IMR-90 (cell line): ENCODE data around the gene CAPSL. TPM values are rescaled to one million over a fixed set of nuclear protein-coding genes. Genes with fewer than 3 reads are reported as not detected.
A peak's percentile ranks its signal among the peaks of the same experiment; 100 is the strongest.

ENCODE experiments used
- ATAC-seq: fragments of 200-7000 bp; cut with Tn5 transposase; 2 replicates; pipeline ENCODE4 v1.9.1; 2020; ENCODE audit warnings: low read depth, mild to moderate bottlenecking, moderate library complexity
- BruUV-seq: library from RNA; stranded (reverse); fragments of 400-500 nt; replicated peaks from 2 replicates; lab custom pipeline; 2021; lab: Mats Ljungman, UMichigan
- CTCF ChIA-PET: fragments of 300-600 bp; formaldehyde crosslinking; extraction: SDS; loops from one replicate; lab custom pipeline; 2021; ENCODE audit warnings: antibody characterized with exemption; lab: Yijun Ruan, JAX
- POLR2A ChIA-PET: fragments of 300-600 bp; sonication (Branson Sonifier 250); formaldehyde crosslinking; loops from one replicate; lab custom pipeline; 2022; ENCODE audit warnings: antibody characterized with exemption; ENCODE audit not compliant: unreplicated experiment; lab: Charles Lee
- DNase-seq: peaks from one replicate; pipeline ENCODE4 v3.0.0; 2013
- H2AFZ ChIP-seq: replicated peaks from 2 replicates; pipeline ENCODE3; 2013; ENCODE audit warnings: low read length, mild to moderate bottlenecking; ENCODE audit not compliant: poor library complexity
- H2AK5ac ChIP-seq: 2 replicates; pipeline ENCODE4 v1.6.1; 2013; ENCODE audit warnings: low read depth, low read length, inconsistent platforms
- H2AK9ac ChIP-seq: replicated peaks from 2 replicates; pipeline ENCODE3; 2013; ENCODE audit warnings: mild to moderate bottlenecking, low read depth, low read length, moderate library complexity; ENCODE audit not compliant: poor library complexity
- H2BK120ac ChIP-seq: 2 replicates; pipeline ENCODE4 v1.6.1; 2013; ENCODE audit warnings: low read depth, low read length, inconsistent platforms
- H2BK15ac ChIP-seq: 3 replicates; pipeline ENCODE4 v1.6.1; 2013; ENCODE audit warnings: low read depth, low read length, inconsistent platforms
- H2BK20ac ChIP-seq: 2 replicates; pipeline ENCODE4 v1.6.1; 2013; ENCODE audit warnings: low read depth, mild to moderate bottlenecking, inconsistent platforms, low read length, moderate library complexity
- H2BK5ac ChIP-seq: 2 replicates; pipeline ENCODE4 v1.6.1; 2013; ENCODE audit warnings: mild to moderate bottlenecking, low read depth, low read length, inconsistent platforms; ENCODE audit not compliant: poor library complexity, severe bottlenecking
- H3K14ac ChIP-seq: replicated peaks from 2 replicates; pipeline ENCODE4 v1.6.1; 2013; ENCODE audit warnings: low read depth, low read length, inconsistent platforms
- H3K18ac ChIP-seq: 2 replicates; pipeline ENCODE4 v1.6.1; 2013; ENCODE audit warnings: low read depth, low read length, control low read depth
- H3K23ac ChIP-seq: 2 replicates; pipeline ENCODE4 v1.6.1; 2013; ENCODE audit warnings: low read depth, low read length, inconsistent platforms
- H3K27ac ChIP-seq: 2 replicates; pipeline ENCODE4 v1.5.1; 2013; ENCODE audit warnings: mild to moderate bottlenecking, control low read depth, low read length; ENCODE audit not compliant: insufficient read depth
- H3K27me3 ChIP-seq: 2 replicates; pipeline ENCODE4 v1.6.1; 2013; ENCODE audit warnings: low read length; ENCODE audit not compliant: control insufficient read depth, insufficient read depth
- H3K36me3 ChIP-seq: 2 replicates; pipeline ENCODE4 v1.6.1; 2013; ENCODE audit warnings: low read length, mixed read lengths; ENCODE audit not compliant: control insufficient read depth, insufficient read depth
- H3K4ac ChIP-seq: 2 replicates; pipeline ENCODE4 v1.6.1; 2013; ENCODE audit warnings: low read depth, low read length, inconsistent platforms
- H3K4me1 ChIP-seq: 2 replicates; pipeline ENCODE4 v1.6.1; 2013; ENCODE audit warnings: low read length, mixed read lengths; ENCODE audit not compliant: control insufficient read depth, insufficient read depth
- H3K4me2 ChIP-seq: 2 replicates; pipeline ENCODE4 v1.6.1; 2013; ENCODE audit warnings: low read depth, mild to moderate bottlenecking, control low read depth, low read length, moderate library complexity
- H3K4me3 ChIP-seq: 2 replicates; pipeline ENCODE4 v1.5.1; 2013; ENCODE audit warnings: low read depth, mild to moderate bottlenecking, control low read depth, low read length, moderate library complexity; ENCODE audit not compliant: insufficient read depth
- H3K56ac ChIP-seq: 2 replicates; pipeline ENCODE4 v1.6.1; 2013; ENCODE audit warnings: low read length, inconsistent platforms; ENCODE audit not compliant: insufficient read depth; ENCODE audit errors: extremely low read depth
- H3K79me1 ChIP-seq, 2 experiments: 2 replicates each; pipeline ENCODE4 v1.6.1; 2013; ENCODE audit warnings: low read length in 2 of 2, inconsistent platforms in 1 of 2, low read depth in 1 of 2
- H3K9ac ChIP-seq: 2 replicates; pipeline ENCODE4 v1.6.1; 2013; ENCODE audit warnings: low read depth, low read length, control low read depth
- H3K9me1 ChIP-seq: 2 replicates; pipeline ENCODE4 v1.6.1; 2013; ENCODE audit warnings: low read length, inconsistent platforms; ENCODE audit not compliant: insufficient read depth
- H3K9me3 ChIP-seq: 2 replicates; pipeline ENCODE4 v1.6.1; 2013; ENCODE audit warnings: low read length; ENCODE audit not compliant: control insufficient read depth, insufficient read depth
- H4K20me1 ChIP-seq: 2 replicates; pipeline ENCODE4 v1.6.1; 2013; ENCODE audit warnings: low read length, inconsistent platforms; ENCODE audit not compliant: insufficient read depth
- H4K5ac ChIP-seq: 2 replicates; pipeline ENCODE4 v1.6.1; 2013; ENCODE audit warnings: mild to moderate bottlenecking, low read depth, low read length, control low read depth
- H4K8ac ChIP-seq, 2 experiments: 2 replicates each; pipeline ENCODE4 v1.6.1; 2013; ENCODE audit warnings: low read depth in 2 of 2, low read length in 2 of 2, control low read depth in 1 of 2, inconsistent platforms in 1 of 2
- H4K91ac ChIP-seq: 2 replicates; pipeline ENCODE4 v1.6.1; 2013; ENCODE audit warnings: low read depth, low read length, inconsistent platforms; ENCODE audit not compliant: insufficient read depth
- BHLHE40 ChIP-seq: fragments of 150-350 bp; IDR thresholded peaks from 2 replicates; pipeline ENCODE4 v1.6.1; 2016; ENCODE audit warnings: mild to moderate bottlenecking, low read depth, low read length
- CEBPB ChIP-seq: IDR thresholded peaks from 2 replicates; pipeline ENCODE4 v1.6.1; 2012; ENCODE audit warnings: low read depth, low read length, improper control_type of control experiment
- CHD1 ChIP-seq: IDR thresholded peaks from 2 replicates; pipeline ENCODE4 v1.6.1; 2012; ENCODE audit warnings: low read depth, low read length, improper control_type of control experiment
- CTCF ChIP-seq: conservative IDR thresholded peaks from 2 replicates; pipeline ENCODE4 v1.5.1; 2012; ENCODE audit warnings: mild to moderate bottlenecking, low read depth, low read length, improper control_type of control experiment
- ELK1 ChIP-seq: fragments of 150-350 bp; IDR thresholded peaks from 2 replicates; pipeline ENCODE4 v1.6.1; 2016; ENCODE audit warnings: low read depth, mild to moderate bottlenecking, low read length, moderate library complexity, borderline replicate concordance
- FOS ChIP-seq: fragments of 150-350 bp; IDR thresholded peaks from 2 replicates; pipeline ENCODE4 v1.6.1; 2016; ENCODE audit warnings: low read depth, low read length
- MAFK ChIP-seq: IDR thresholded peaks from 2 replicates; pipeline ENCODE4 v1.6.1; 2012; ENCODE audit warnings: low read depth, low read length, improper control_type of control experiment
- MAZ ChIP-seq: IDR thresholded peaks from 2 replicates; pipeline ENCODE4 v1.6.1; 2012; ENCODE audit warnings: low read depth, mild to moderate bottlenecking, low read length, improper control_type of control experiment, moderate library complexity, borderline replicate concordance
- MXI1 ChIP-seq: IDR thresholded peaks from 2 replicates; pipeline ENCODE4 v1.6.1; 2012; ENCODE audit warnings: low read depth, mild to moderate bottlenecking, low read length, moderate library complexity, borderline replicate concordance
- NFE2L2 ChIP-seq: fragments of 150-350 bp; IDR thresholded peaks from 2 replicates; pipeline ENCODE4 v1.6.1; 2016; ENCODE audit warnings: low read depth, mild to moderate bottlenecking, low read length
- POLR2A ChIP-seq: IDR thresholded peaks from 2 replicates; pipeline ENCODE4 v1.6.1; 2012; ENCODE audit warnings: mild to moderate bottlenecking, low read depth, low read length
- RAD21 ChIP-seq: IDR thresholded peaks from 2 replicates; pipeline ENCODE4 v1.6.1; 2012; ENCODE audit warnings: low read length, improper control_type of control experiment
- RCOR1 ChIP-seq: IDR thresholded peaks from 2 replicates; pipeline ENCODE4 v1.6.1; 2012; ENCODE audit warnings: mild to moderate bottlenecking, low read length, improper control_type of control experiment; ENCODE audit not compliant: insufficient replicate concordance
- RFX5 ChIP-seq: IDR thresholded peaks from 2 replicates; pipeline ENCODE4 v1.8.0; 2012; ENCODE audit warnings: low read depth, mild to moderate bottlenecking, low read length, moderate library complexity
- SMC3 ChIP-seq: fragments of 150-350 bp; IDR thresholded peaks from 2 replicates; pipeline ENCODE4 v1.6.1; 2016; ENCODE audit warnings: low read depth, mild to moderate bottlenecking, antibody characterized with exemption, low read length, moderate library complexity
- USF2 ChIP-seq: fragments of 150-350 bp; IDR thresholded peaks from 2 replicates; pipeline ENCODE4 v1.6.1; 2017; ENCODE audit warnings: mild to moderate bottlenecking, antibody characterized with exemption, low read length, low read depth
- WGBS, 2 experiments: methylation state at CpG; one replicate each; pipeline versions ENCODE4 v1.1.5 to v1.1.7; 2013; ENCODE audit warnings: missing lambda C conversion rate in 2 of 2; ENCODE audit not compliant: insufficient read length in 1 of 2; ENCODE audit errors: extremely low coverage in 2 of 2; 5-methylcytosine and 5-hydroxymethylcytosine counted together
- dilution Hi-C: fragments of 300-500 bp; cut with HindIII; formaldehyde crosslinking; loops from one replicate; pipeline ENCODE4 v1.14.3; 2018; ENCODE audit warnings: low sequenced_read_pairs; ENCODE audit not compliant: unreplicated experiment
- in situ Hi-C: fragments of 300-500 bp; cut with MboI; formaldehyde crosslinking; loops from 3 replicates; pipeline ENCODE4 v1.14.3; 2019; ENCODE audit warnings: low sequenced_read_pairs, inconsistent platforms, mixed read lengths
- intact Hi-C: fragments of 100-400 bp; cut with micrococcal nuclease; formaldehyde crosslinking; loops from 2 replicates; pipeline ENCODE4 v1.10.0; 2022
- polyA plus RNA-seq, 3 experiments: library from polyadenylated mRNA; depleted of rRNA; stranded (reverse); fragments of >200 nt; gene quantifications; 2 replicates each; pipeline ENCODE4 v1.2.3, GENCODE V29; 2012; ENCODE audit warnings: low replicate concordance in 1 of 3
- total RNA-seq: library from RNA; depleted of rRNA; stranded (reverse); fragments of >200 nt; gene quantifications from 2 replicates; pipeline ENCODE4 v1.2.3, GENCODE V29; 2012

CAPSL gene
- total and polyA plus RNA-seq, 2 of the 4 experiments (the other 2 are of a cell fraction): 0.09 TPM; not detected in 1

- in situ Hi-C loops (no loop called here), intact Hi-C loops (loop anchor here (5.0 to 10.0 kb wide), 2 partner anchors 344 to 541 kb away; no protein-coding TSS in a partner anchor), dilution Hi-C loops (no loop called here)
- H3K18ac ChIP-seq: no peak overlapping the region
- H2BK15ac ChIP-seq: no peak overlapping the region
- no peak overlapping the region for H2BK5ac ChIP-seq
- ChIA-PET CTCF (interaction anchor here (0.6 to 0.7 kb wide), 3 partner anchors 9 to 462 kb away, joined by 3 to 7 read pairs (median 3); no protein-coding TSS in a partner anchor), POLR2A (no interaction called here)
- H4K8ac ChIP-seq: no peak overlapping the region
- DNase-seq (peak; percentile 20), ATAC-seq (no peak; the same call in 1 of the 2 replicates)
- H3K27ac ChIP-seq: no peak overlapping the region
- no peaks in the 10 kb centered on the region for H3K79me1 ChIP-seq
- H4K91ac ChIP-seq: no peak overlapping the region
- H3K14ac ChIP-seq: no peak overlapping the region
- H2AK9ac ChIP-seq: no peak overlapping the region
- H3K9ac ChIP-seq: no peak overlapping the region
- H3K27me3 ChIP-seq: peaks cover 4% of the 10 kb centered on the region
- peak overlapping the region; percentile 1 for H2AFZ ChIP-seq
- no peaks in the 10 kb centered on the region for H3K4me1 ChIP-seq
- TF ChIP-seq MXI1 (no peak), SMC3 (peak; percentile 21; the same call in 1 of the 2 replicates), USF2 (no peak), RCOR1 (no peak), FOS (no peak), ELK1 (no peak), MAFK (no peak), RFX5 (no peak), CHD1 (no peak), POLR2A (no peak), RAD21 (peak; percentile 50), CTCF (peak; percentile 60), BHLHE40 (no peak), NFE2L2 (no peak), CEBPB (no peak), MAZ (no peak)
- H3K9me3 ChIP-seq: no peaks in the 10 kb centered on the region; the same call in 1 of the 2 replicates
- no peak overlapping the region for H4K5ac ChIP-seq
- H3K56ac ChIP-seq: no peak overlapping the region
- H2BK20ac ChIP-seq: no peak overlapping the region
- no peaks in the 10 kb centered on the region for H3K36me3 ChIP-seq
- no peak overlapping the region for H3K4ac ChIP-seq
- no peak overlapping the region for H2BK120ac ChIP-seq
- H3K9me1 ChIP-seq: no peaks in the 10 kb centered on the region
- no peak overlapping the region for H2AK5ac ChIP-seq
- no peak overlapping the region for H3K4me3 ChIP-seq
- H3K23ac ChIP-seq: no peak overlapping the region
- H3K4me2 ChIP-seq: no peak overlapping the region
- no TSS peak for BruUV-seq
- no peaks in the 10 kb centered on the region for H4K20me1 ChIP-seq
- WGBS, 2 experiments: no CpG with 5 or more reads among the region's 8 CpGs
Observed at GRCh38 chr5:35963381-35963843, 25.0 kb upstream of the CAPSL start.
